HTERT RPE-1 (cell line): ENCODE measurements around the gene ENO1.

Experiments
- in situ Hi-C: fragments of 300-500 bp; cut with MboI; formaldehyde crosslinking; loops from 4 replicates; pipeline ENCODE4 v1.14.3; 2020; ENCODE audit warnings: low sequenced_read_pairs

Gene ENO1

GRCh38 chr1:8814865-8815264 is 63.6 kb downstream of the ENO1 start:
- in situ Hi-C loops: no loop called here

DNA sequence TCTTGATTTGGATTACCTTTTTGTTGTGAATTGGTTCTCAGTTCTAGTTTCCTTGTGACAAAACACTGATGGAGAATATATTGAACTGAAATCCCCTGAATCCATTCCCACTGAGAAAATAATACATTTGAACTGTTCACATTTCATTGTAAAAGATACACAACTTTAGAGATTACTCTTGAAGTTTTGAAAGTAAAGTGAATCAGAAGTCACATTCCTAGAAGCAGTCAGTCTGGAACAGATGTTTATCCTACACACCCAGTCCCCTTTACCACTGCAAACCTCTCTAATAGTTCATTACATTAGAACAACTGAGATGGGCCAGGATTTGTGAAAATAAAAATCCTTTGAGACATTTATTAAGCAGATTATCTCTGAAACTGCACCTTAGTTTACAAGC is 64.5 kb downstream of the ENO1 start:
- in situ Hi-C loops: no loop called here

DNA sequence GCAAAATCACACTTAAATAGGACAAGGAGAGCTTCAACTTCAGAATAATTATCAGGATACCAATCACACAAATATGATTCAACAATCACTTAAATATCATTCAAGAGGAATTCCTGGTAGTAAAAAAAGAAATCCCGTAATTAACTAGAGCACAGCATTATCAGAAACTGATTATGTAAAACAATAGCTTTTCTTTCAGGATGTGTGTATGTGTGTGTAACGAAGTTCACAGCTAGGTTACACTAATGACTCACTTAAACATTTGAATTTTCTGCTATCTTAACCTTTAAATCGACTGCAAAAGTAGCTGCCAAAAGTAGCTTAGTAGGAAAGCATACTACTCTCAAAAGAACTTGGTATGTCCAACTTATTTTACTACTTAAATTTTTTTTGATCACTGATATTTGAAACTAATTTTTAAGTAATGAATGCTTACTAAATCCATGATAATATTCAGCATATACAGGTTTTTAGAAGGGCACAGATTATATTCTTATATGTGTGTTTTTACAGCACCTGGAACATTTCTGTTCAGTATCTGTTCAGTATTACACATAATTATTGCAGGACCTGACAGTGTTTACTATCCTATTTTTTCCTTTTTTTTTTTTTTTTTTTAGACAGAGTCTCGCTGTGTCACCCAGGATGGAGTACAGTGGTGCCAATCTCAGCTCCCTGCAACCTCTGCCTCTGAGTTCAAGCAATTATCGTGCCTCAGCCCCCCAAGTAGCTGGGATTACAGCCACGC is 65.3 kb downstream of the ENO1 start:
- in situ Hi-C loops: no loop called here

DNA sequence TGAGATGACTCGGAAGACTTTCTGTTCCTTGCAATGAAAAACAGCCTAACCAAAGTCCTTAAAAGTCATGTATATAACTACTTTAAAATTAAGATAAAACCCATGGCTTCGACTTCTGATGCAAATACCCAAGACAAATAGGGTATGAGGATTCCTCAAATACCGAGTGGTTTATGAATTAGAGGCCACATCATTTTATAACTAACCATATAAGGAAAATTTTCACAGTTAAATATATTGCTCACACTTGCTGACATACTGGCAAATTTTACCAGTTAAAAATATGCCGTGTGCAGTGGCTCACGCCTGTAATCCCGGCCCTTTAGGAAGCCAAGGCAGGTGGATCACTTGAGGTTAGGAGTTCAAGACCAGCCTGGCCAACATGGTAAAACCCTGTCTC is 66.4 kb downstream of the ENO1 start:
- in situ Hi-C loops: no loop called here
